Stimulated activated CD8-positive, alpha-beta memory T cell treated with anti-CD3 and anti-CD28 coated beads, Interleukin-12 subunit alpha, Interleukin-12 subunit beta, amount 100 ng/mL, for 4 hours (primary cell): ENCODE data around the gene FFAR2.
A peak's percentile ranks its signal among the peaks of the same experiment; 100 is the strongest.
"Not testable (repeated sequence)": the region's sequence is repeated elsewhere in the genome, so short reads cannot be mapped to it uniquely, and the experiment has no call there.

Experiments used
- DNase-seq: peaks from one replicate; pipeline ENCODE4 v3.0.0-alpha.2; 2020; ENCODE audit warnings: low read depth

The FFAR2 gene

GRCh38 chr19:35457173-35457572, 9.1 kb downstream of the FFAR2 start:
- no peak for DNase-seq

DNA sequence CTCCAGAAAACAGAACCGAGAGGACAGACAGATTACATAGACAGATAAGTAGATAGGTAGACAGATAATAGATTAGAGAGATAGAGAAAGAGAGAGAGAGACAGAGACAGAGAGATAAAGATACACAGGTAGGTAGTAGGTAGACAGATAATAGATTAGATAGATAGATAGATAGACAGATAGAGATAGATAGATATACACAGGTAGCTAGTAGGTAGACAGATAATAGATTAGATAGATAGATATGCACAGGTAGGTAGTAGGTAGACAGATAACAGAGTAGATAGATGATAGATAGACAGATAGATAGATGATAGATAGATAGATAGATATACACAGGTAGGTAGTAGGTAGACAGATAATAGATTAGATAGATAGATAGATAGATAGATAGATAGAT, 10.1 kb downstream of the FFAR2 start:
- DNase-seq = no peak

DNA sequence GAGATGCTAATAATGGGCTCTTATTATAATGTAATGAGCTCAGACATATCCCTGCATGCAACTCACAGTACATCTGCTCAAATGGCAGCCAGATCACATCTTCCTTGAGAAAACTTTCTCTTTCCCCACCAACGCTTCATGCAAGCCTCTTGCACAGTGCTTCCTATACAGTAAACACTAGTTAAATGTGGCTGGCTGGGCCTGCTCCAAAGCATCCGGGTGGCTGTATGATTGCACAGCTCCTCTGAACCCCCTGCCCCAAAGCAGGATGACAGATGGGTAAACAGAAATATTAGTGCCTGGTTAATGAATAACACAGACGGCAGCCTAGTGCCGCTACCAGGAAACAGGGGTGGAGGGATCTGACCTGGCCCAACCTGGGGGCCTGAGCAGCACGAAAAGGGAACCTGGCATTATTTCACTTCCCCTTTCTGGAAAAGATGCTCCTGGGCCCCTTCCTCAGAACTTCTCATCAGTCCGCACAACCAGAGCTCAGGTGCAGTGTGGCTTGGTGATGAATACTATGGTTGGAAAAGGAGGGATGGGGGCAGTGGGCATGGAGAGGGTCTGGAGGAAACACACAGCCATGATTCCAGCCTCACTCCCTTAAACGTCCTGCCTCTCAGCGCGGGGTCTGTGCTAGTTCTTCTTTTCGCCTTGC, 10.8 kb downstream of the FFAR2 start:
- DNase-seq = no peak

DNA sequence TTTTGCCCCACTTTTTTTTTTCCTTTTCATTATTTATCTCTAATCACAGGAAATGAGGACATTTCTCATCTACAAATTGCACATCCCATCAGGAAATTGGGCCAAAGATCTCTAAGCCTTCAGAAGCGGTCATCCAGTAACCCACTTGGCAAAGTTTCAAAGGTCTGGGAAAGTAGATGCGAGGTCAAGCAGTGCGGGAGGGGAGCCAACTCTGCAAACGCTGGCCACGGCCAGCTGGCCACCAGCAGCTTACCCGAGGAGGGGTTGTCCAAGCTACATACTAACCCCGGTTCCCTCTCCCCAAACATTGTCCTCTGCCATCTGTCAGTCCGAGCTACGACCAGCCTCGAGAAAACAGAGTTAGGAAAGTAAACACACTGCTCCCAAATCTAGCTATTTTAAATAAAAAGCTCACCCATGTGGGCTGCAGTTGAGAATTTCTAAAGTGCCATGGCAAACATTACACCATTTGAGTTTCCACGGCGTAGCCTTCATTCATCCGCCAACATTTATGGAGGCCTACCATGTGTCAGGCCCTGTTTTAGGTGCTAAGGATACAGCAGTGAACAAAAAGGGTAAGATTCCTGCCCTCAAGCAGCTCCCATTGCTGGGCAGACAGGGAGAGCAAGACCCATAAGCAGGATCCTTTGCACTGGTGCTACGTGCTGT, 11.5 kb downstream of the FFAR2 start:
- no peak for DNase-seq

DNA sequence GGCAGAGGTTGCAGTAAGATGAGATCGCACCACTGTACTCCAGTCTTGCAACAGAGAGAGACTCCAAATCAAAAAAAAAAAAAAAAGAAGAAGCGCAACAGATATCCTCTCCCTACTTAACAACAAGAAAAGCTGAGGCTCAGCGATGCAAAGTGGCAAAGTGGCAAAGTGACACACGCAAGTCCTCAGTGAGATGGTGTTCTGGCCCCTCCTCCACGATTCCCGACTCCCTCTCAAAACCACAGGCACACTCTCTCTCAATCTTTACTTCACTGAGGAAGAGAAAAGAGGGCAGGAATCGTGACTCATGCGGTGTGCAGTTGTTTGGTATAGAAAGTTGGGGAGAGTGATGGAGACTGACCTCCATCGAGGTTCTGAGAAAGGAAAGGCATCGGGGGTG, 12.6 kb downstream of the FFAR2 start:
- DNase-seq = no peak

- no peak for DNase-seq
These were observed 13.0 kb downstream of the FFAR2 start for GRCh38 chr19:35461060-35461459.

DNA sequence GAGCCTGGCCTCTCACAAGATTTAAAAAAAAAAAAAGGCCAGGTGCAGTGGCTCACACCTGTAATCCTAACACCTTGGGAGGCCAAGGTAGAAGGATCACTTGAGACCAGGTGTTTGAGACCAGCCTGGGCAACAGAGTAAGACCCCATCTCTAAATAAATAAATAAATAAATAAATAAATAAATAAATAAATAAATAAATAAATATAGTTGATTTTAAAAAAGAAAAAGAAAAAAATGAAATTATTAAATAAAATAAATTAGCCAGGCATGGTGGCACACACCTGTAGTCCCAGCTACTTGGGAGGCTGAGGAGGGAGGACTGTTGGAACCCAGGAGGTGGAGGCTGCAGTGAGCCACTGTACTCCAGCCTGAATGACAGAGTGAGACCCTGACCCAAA, 13.7 kb downstream of the FFAR2 start:
- DNase-seq = not testable (repeated sequence)

GRCh38 chr19:35462476-35462953, 14.5 kb downstream of the FFAR2 start:
- DNase-seq = no peak

- DNase-seq = not testable (repeated sequence)
These were observed 14.9 kb downstream of the FFAR2 start for GRCh38 chr19:35462956-35463355.

GRCh38 chr19:35466259-35466658, 18.2 kb downstream of the FFAR2 start:
- no peak for DNase-seq

- DNase-seq = peak; percentile 25
These were observed 20.6 kb downstream of the FFAR2 start for GRCh38 chr19:35468637-35469036.

DNA sequence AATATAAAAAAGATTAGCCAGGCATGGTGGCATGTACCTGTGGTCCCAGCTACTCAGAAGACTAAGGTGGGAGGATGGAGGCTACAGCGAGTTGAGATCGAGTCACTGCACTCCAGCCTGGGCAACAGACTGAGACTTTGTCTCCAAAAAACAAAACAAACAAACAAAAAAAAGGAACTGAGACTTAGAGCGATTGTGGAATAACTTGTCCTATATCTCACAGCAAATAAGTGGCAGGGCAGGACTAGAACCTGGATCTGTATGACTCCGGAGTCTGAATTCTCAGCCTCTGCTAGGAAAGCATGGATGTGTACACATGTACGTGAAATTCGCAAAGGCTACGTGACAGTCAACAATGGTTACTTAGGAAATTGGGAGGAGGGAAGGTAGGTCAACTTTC, 22.1 kb downstream of the FFAR2 start:
- no peak for DNase-seq

DNA sequence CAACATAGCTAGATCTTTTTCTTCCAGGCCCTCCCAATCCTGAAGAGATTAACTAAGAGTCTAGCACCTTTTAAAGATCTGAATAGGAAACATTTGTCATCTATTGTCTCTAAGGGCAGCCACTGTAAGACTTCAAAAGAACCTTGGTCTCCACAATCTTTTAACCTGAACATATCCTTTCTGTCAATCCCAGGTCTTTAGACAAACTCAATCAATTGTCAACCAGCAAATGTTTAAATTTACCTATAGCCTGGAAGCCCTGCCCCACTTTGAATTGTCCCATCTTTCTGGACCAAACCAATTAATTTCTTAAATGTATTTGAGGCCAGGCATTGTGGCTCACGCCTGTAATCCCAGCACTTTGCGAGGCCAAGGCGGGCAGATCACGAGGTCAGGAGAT, 23.0 kb downstream of the FFAR2 start:
- DNase-seq = not testable (repeated sequence)

GRCh38 chr19:35471946-35472345, 23.9 kb downstream of the FFAR2 start:
- no peak for DNase-seq

DNA sequence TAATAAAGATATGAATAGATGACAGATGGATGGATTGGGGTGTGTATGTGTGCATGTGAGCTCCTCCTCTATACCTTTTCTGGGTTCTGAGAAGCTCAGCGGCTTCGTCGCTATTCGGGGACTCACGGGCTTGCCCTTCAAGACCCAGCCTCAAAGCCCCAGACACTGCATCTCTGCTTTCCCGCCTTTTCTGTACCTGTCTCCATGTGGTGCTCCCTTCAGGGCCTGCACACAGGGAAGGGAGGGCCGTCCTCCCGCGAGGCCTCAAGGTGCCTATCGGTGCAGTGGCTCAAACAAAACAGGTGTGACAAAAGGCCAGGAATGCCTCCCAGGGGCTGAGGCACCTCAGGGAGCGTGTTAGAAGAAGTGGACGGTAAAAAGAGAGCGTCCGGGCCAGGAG, 26.0 kb downstream of the FFAR2 start:
- no peak for DNase-seq

DNA sequence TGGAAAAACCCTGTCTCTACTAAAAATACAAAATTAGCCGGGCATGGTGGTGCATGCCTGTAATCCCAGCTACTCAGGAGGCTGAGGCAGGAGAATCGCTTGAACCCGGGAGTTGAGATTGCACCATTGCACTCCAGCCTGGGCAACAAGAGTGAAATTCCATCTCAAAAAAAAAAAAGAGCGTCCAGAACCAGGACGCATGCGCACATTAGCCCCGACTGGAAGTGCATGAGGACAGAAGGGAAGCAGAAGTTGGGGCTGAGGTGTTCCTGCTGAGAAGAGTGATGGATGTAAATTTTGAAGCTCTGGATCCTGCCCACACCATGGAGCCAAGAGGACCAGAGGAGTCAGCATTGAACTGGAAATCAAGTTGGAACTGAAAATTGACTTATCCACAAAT, 26.5 kb downstream of the FFAR2 start:
- DNase-seq = not testable (repeated sequence)

- no peak for DNase-seq
These were observed 28.1 kb downstream of the FFAR2 start for GRCh38 chr19:35476149-35476548.

DNA sequence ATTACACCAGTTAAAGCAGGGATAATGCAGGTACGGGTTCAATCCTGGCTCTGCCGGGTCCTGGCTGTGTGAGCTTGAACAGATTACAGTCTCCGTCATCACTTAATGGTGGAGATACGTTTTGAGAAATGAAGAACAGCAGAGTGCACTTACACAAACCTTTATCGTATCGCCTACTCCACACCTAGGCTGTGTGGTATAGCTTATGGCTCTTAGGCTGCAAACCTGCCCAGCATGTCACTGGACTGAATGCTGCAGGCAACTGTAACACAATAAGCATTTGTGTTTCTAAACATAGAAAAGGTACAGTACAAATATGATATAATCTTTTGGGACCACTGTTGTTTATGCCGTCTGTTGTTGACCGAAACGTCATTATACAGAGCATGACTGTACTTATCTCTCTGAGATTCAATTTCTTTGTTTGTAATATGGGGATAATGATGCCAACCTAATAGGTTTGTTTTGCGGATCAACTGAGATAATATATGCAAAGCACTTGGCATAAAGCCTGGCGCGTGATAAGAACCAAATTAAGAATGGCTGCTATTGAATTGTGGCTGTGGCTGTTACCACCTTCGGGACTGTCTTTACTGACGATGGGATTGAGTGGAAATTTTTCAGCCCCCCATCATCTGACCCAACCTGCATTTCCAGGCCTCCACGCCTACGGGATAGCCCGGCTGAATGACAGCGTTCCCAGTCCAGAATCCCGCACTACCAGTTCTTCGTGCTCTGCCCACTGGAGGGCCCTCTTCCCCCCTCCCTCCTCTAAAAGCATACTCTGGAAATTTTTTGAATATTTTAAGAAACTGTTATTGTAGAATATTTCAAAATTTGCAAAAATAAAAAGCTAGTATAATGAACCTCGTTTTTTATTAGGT, 31.0 kb downstream of the FFAR2 start:
- DNase-seq = no peak

DNA sequence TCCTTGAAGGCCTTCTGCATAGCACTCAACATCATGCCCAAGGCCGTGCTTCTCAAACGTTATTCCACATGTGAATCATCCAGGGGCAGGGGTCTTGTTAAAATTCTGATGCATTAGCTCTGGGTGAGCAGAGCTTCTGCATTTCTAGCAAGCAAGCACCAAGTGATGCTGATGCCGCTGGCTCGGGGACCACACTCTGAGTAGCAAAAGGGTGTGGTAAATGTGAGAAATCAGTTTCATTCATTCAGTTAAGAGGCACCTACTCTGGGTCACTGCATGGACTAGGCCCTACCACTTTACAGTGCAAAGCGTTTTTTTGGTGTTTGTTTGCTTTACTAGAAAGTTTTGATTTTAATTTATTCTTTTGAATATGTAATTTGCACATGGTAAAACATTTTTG, 35.0 kb downstream of the FFAR2 start:
- no peak for DNase-seq

- DNase-seq = no peak
These were observed 36.4 kb downstream of the FFAR2 start for GRCh38 chr19:35484252-35485036.

DNA sequence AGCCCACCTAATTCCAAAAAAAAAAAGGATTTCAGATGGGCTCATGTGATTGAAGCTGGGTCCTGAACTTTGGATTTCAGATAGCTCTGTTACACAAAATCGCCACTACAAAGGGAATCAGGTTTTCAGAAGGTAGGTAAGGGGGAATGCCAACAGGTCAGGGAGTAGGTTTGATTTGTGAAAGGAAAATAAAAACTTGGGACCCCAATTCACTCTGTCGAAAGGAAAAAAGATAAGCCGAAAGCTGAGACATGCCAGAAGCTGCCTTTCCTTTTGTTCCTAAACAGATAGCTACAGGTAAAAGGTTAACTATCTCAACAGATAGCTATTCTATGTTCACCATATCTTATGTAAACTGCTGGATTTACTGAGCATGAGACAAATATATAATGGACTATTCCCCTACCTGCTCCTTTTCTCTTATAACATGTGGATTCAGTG, 38.2 kb downstream of the FFAR2 start:
- no peak for DNase-seq

GRCh38 chr19:35487656-35488182, 39.7 kb downstream of the FFAR2 start:
- DNase-seq = no peak
